Sigmoid colon (tissue), 4 donors: ENCODE results near the gene MYO5B.

Experiments used
- CTCF ChIP-seq, 4 experiments: fragments of 450-650 bp in 3 of 4; fragments of 200-600 bp in 1 of 4; IDR thresholded peaks; one replicate each; pipeline ENCODE4 v1.5.1; 2016 to 2019; ENCODE audit warnings: antibody characterized with exemption in 4 of 4, mild to moderate bottlenecking in 3 of 4, moderate library complexity in 2 of 4
- POLR2AphosphoS5 ChIP-seq, 4 donors: sonication (generic); formaldehyde crosslinking; IDR thresholded peaks; one replicate each; pipeline ENCODE4 v1.6.1; 2017; ENCODE audit warnings: antibody characterized with exemption in 4 of 4

GRCh38 chr18:49875155-49875554 is 319.8 kb downstream of the MYO5B start:
- TF ChIP-seq CTCF (IDR thresholded peaks at IDR 0.05) (no peak), POLR2AphosphoS5 (IDR thresholded peaks at IDR 0.05) (no peak)
